Adrenal gland (tissue), 5 donors: ENCODE data around the gene CD79A.

Experiments used
- CTCF ChIP-seq, 6 experiments: fragments of 450-650 bp in 4 of 6; fragments of 200-600 bp in 2 of 6; sonication (generic) in 1 of 6; IDR thresholded peaks; 1 replicate in 5 of 6; 2 replicates in 1 of 6; pipeline versions ENCODE4 v1.5.1 to v1.8.0; 2016 to 2021; ENCODE audit warnings: antibody characterized with exemption in 6 of 6, mild to moderate bottlenecking in 2 of 6, moderate library complexity in 1 of 6
- POLR2A ChIP-seq, 2 donors: fragments of 450-650 bp; IDR thresholded peaks; one replicate each; pipeline ENCODE4 v1.6.1; 2017; ENCODE audit warnings: antibody characterized with exemption in 2 of 2, mild to moderate bottlenecking in 2 of 2, moderate library complexity in 1 of 2
- donor health status: DM: no; HTN: no; CAD: no.

DNA sequence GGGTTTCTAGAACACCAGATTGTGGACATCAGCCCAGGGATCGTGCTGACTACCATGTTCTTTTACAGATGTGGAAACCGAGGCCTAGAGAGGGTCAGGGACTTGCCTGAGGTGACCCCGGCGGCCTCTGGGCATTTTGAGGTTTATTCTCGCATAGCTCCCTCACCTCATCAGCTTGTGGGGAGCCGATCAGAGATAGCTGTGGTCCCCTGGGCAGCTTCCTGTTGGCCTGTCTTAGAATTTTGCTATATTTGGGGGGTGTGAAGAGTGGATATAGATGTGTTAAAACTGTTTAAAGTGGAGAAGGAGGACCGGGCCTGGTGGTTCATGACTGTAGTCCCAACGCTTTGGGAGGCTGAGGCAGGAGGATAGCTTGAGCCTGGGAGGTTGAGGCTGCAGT, 12.8 kb downstream of the CD79A start:
- TF ChIP-seq POLR2A (IDR thresholded peaks at IDR 0.05) (no peak), CTCF (IDR thresholded peaks at IDR 0.05) (no peak)
